Brain microvascular endothelial cell (primary cell): Measurements from ENCODE around the gene NUP210L.

ENCODE experiments used
- DNase-seq: peaks from one replicate; pipeline ENCODE4 v3.0.0-alpha.2; 2020
- H3K27ac ChIP-seq: fragments of 250-450 bp; sonication (Bioruptor Pico); 2 replicates; pipeline ENCODE4 v1.5.1; 2020; ENCODE audit warnings: mild to moderate bottlenecking, moderate library complexity
- H3K27me3 ChIP-seq: fragments of 250-450 bp; sonication (Bioruptor Pico); replicated peaks from 2 replicates; pipeline ENCODE4 v1.5.1; 2020; ENCODE audit warnings: mild to moderate bottlenecking
- H3K36me3 ChIP-seq: fragments of 250-450 bp; sonication (Bioruptor Pico); replicated peaks from 2 replicates; pipeline ENCODE4 v1.5.1; 2020; ENCODE audit warnings: mild to moderate bottlenecking
- H3K4me3 ChIP-seq: 2 replicates; pipeline ENCODE4 v1.5.1; 2011; ENCODE audit warnings: low read depth, mild to moderate bottlenecking, control low read depth, low read length, moderate library complexity
- CTCF ChIP-seq: IDR thresholded peaks from 2 replicates; pipeline ENCODE4 v1.5.1; 2011; ENCODE audit warnings: low read depth, mild to moderate bottlenecking, moderate library complexity, low read length, control low read depth, inconsistent platforms; ENCODE audit errors: missing control alignments
- in situ Hi-C: cut with HindIII; loops from 2 replicates; pipeline ENCODE4 v1.10.0; 2017; ENCODE audit warnings: low sequenced_read_pairs, low pct_ligation_motif_present

NUP210L gene

GRCh38 chr1:154154534-154155191 lies at the start of gene NUP210L:
Gene NUP210L (minus strand): TSS chr1:154155073.
- TF ChIP-seq CTCF, result no peak
- H3K4me3 ChIP-seq, result no peak within 1 kb of the TSS
- peaks cover 51% of the 10 kb centered on the region for H3K36me3 ChIP-seq
- DNase-seq, result peak; percentile 17
- no peaks in the 10 kb centered on the region for H3K27me3 ChIP-seq
- in situ Hi-C loops, result no loop called here
- H3K27ac ChIP-seq, result peak within 1 kb of the TSS; percentile 45

- no peak overlapping the region for H3K4me3 ChIP-seq
- in situ Hi-C loops, result no loop called here
These were observed 44.6 kb upstream of the NUP210L start for GRCh38 chr1:154199563-154199879.

DNA sequence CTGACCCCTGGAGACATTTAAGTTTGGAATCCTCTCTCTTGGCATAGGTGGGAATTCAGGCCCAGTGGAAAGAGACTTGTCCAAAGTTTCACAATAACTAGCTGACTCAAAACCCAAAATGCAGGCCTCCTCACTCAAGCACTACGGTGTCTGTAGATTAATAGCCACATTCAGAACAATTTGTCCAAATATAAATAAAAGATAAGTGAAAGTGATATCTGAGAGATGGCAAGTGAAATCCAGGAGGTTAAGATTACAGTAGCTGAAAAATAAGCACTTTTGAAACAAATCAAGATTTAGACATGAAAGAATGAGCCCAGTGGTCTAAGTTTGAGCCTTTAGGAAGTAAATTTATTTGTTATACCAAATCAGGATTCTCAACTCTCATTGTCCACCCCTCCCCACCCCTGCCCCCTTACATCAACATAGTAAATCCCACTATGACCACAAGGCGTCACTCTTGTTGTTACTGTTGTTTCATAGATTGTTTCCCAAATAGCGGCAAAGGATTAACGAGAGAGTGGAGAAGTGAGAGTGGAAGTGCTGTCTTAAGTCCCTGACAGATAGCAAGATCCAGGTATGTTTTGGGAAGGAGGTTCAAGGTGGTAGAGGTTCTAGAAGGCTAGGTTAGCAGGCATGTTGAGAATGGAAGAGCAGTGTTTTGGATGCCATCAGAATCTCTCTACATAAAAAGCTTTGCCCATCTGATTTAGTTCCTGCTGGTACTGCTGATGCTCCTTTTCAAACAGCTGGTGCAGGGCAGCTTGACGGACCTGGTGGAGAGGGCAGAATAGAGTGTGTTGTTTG lies 44.1 kb upstream of the NUP210L start:
- H3K36me3 ChIP-seq, result no peaks in the 10 kb centered on the region
- no peak overlapping the region for H3K4me3 ChIP-seq
- H3K27ac ChIP-seq, result no peak overlapping the region
- in situ Hi-C loops, result no loop called here
- DNase-seq, result peak; percentile 65
- peaks cover 5% of the 10 kb centered on the region for H3K27me3 ChIP-seq
- TF ChIP-seq CTCF, result peak; percentile 54

More at GRCh38 chr1:154199563-154199879, 44.6 kb upstream of the NUP210L start:
- Histone ChIP-seq H3K27ac (no peak overlapping the region), H3K36me3 (no peaks in the 10 kb centered on the region), H3K27me3 (no peaks in the 10 kb centered on the region)
- DNase-seq, result no peak
- peak; percentile 55 for TF ChIP-seq CTCF

DNA sequence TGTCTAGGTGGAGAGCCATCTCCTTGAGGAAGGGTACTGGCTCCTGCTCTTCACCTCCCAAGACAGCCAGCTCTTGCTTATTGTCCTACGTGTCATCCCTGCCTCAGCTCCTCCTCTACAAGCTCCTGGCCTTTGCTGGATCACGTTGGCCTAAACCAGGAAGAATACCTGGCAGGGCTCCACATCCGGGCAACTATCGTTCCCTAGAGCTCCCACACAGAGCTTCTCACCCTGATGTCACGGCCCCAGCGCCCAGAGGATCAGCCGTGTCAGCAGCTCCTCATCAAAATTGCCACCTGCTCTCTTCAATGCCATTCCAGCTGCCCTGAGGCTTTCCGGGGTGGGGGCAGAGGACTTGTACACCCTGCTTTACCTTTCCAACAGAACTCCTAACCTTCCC lies 38.9 kb upstream of the NUP210L start:
- Histone ChIP-seq H3K4me3 (no peak overlapping the region), H3K27me3 (peaks cover 7% of the 10 kb centered on the region), H3K36me3 (no peaks in the 10 kb centered on the region), H3K27ac (no peak overlapping the region)
- in situ Hi-C loops, result no loop called here
- TF ChIP-seq CTCF, result no peak
- no peak for DNase-seq

DNA sequence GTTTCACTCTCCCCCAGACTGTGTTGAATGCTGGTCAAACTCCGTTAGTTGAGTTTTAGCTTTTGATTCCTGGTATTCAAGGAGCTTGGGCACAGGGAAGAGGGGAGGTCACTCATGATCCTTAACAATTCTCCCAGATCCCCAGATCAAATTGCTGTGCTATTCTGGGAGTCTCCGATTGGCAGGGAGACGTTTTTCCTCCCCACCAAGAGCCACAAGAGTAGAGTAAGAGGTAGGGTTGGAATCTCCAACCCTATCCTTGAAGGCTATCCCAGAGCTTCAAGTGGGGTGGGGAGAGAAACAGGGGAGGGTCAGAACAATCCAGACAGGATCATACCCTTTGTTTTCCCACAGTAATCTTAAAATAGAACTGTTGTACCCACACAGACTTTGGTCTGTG lies 37.6 kb upstream of the NUP210L start:
- no peak for DNase-seq
- in situ Hi-C loops, result no loop called here
- Histone ChIP-seq H3K4me3 (no peak overlapping the region), H3K27me3 (peaks cover 7% of the 10 kb centered on the region), H3K36me3 (no peaks in the 10 kb centered on the region), H3K27ac (no peak overlapping the region)
- TF ChIP-seq CTCF, result no peak

- Histone ChIP-seq H3K36me3 (no peaks in the 10 kb centered on the region), H3K27me3 (peaks cover 7% of the 10 kb centered on the region), H3K4me3 (no peak within 1 kb of the TSS), H3K27ac (no peak within 1 kb of the TSS)
- no peak for TF ChIP-seq CTCF
- in situ Hi-C loops, result no loop called here
- no peak for DNase-seq
These were observed 37.2 kb upstream of the NUP210L start, which contains the start of gene TPM3 for GRCh38 chr1:154191990-154192461. Gene TPM3 (minus strand): TSS chr1:154192100. CDS start chr1:154192018, 82 bp downstream.
